GM12892 (cell line): ENCODE data around the gene ARMC9.

ENCODE experiments used
- POLR2A ChIP-seq: IDR thresholded peaks from 2 replicates; pipeline ENCODE4 v1.6.1; 2011; ENCODE audit warnings: low read depth, low read length, control low read depth
- POLR2AphosphoS5 ChIP-seq: IDR thresholded peaks from 2 replicates; pipeline ENCODE4 v1.6.1; 2011; ENCODE audit warnings: low read depth, low read length, control low read depth

- TF ChIP-seq POLR2AphosphoS5 (no peak), POLR2A (no peak)
Observed at GRCh38 chr2:231193216-231193615, 5.2 kb upstream of the ARMC9 start.
